ENCODE results near the gene MARCHF10. TPM values are rescaled to one million over a fixed set of nuclear protein-coding genes. Genes with fewer than 3 reads are reported as not detected.

The MARCHF10 gene
- polyA plus RNA-seq, 1 experiment: 0.14 TPM

DNA sequence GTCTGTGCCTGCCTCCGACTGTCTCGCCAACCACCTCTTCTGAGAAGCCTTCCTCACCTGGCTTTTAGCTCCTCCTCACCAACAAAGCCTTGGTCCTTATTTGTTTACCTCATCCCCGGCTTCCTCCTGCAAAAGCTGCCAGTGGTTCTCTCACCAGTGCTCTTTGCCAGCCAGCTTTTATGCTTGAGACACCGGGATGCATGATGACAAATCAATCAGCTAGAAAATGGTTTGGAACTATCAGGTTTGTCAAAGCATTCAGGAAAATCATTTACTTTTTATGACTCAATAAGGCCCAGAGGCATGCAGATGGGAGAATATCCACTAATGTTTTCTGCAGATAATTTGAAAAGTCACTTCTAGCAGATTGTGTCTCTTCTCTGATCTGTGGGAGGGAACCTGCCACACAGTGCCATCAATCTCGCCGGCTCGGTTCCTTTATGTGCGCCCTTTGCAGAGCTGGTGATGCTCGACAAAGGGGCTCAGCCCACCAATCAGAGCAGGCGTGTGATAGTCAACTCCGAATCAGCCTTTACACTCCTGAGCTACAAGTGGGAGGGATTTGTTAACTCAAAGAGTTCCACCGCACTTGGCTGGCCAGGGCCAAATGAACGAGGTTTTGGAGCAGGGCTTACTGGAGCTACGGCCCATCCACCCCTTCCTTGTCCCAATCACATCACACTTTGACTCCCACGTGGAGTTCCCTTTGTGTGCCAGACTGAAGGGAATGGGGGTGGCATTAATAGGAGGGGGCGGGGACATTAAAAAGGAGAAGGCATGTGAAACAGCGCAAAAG is 94.8 kb downstream of the MARCHF10 start:
- no peak for DNase-seq (ENCODE audit: low read depth, low spot score)
- H3K4me3 ChIP-seq (ENCODE audit: low read depth, low read length): no peak overlapping the region
- POLR2A ChIA-PET: no interaction called here
- TF ChIP-seq, protein P1, sequence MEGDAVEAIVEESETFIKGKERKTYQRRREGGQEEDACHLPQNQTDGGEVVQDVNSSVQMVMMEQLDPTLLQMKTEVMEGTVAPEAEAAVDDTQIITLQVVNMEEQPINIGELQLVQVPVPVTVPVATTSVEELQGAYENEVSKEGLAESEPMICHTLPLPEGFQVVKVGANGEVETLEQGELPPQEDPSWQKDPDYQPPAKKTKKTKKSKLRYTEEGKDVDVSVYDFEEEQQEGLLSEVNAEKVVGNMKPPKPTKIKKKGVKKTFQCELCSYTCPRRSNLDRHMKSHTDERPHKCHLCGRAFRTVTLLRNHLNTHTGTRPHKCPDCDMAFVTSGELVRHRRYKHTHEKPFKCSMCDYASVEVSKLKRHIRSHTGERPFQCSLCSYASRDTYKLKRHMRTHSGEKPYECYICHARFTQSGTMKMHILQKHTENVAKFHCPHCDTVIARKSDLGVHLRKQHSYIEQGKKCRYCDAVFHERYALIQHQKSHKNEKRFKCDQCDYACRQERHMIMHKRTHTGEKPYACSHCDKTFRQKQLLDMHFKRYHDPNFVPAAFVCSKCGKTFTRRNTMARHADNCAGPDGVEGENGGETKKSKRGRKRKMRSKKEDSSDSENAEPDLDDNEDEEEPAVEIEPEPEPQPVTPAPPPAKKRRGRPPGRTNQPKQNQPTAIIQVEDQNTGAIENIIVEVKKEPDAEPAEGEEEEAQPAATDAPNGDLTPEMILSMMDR (IDR thresholded peaks at IDR 0.05; ENCODE audit: low read depth, low read length): no peak
- no peaks in the 10 kb centered on the region for H3K27me3 ChIP-seq (ENCODE audit: control insufficient read depth, insufficient read depth, low read length)
- H3K27ac ChIP-seq (ENCODE audit: low read depth, low read length): no peak overlapping the region
- CTCF ChIA-PET: no interaction called here
- H3K9me3 ChIP-seq (ENCODE audit: control insufficient read depth, insufficient read depth, low read length): peaks cover 14% of the 10 kb centered on the region

DNA sequence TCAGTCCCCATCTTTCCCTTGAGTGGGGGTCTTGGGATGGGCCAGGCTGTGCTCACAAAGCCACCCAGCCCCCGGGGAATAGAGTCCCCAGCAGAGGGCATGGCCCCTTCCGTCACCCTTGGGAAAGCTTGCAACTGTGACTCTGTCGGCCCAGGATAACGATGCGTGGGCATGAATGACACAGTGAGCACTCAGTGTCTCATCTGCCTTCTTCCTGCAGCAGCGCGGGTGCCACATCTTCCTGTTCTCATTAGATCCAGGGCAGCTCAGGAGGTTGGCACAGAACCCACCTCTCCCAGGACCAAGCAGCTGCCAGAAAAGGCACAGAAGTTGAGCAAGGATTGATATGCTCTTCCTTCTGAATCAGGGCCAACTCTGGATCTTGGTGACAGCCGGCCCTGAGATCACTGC is 95.9 kb downstream of the MARCHF10 start:
- H3K27ac ChIP-seq (ENCODE audit: low read depth, low read length): no peak overlapping the region
- no peak for DNase-seq (ENCODE audit: low read depth, low spot score)
- ChIA-PET POLR2A (no interaction called here), CTCF (no interaction called here)
- H3K4me3 ChIP-seq (ENCODE audit: low read depth, low read length): no peak overlapping the region
- TF ChIP-seq, protein P1 (IDR thresholded peaks at IDR 0.05; ENCODE audit: low read depth, low read length): no peak
- no peaks in the 10 kb centered on the region for H3K27me3 ChIP-seq (ENCODE audit: control insufficient read depth, insufficient read depth, low read length)
- peaks cover 19% of the 10 kb centered on the region for H3K9me3 ChIP-seq (ENCODE audit: control insufficient read depth, insufficient read depth, low read length)

DNA sequence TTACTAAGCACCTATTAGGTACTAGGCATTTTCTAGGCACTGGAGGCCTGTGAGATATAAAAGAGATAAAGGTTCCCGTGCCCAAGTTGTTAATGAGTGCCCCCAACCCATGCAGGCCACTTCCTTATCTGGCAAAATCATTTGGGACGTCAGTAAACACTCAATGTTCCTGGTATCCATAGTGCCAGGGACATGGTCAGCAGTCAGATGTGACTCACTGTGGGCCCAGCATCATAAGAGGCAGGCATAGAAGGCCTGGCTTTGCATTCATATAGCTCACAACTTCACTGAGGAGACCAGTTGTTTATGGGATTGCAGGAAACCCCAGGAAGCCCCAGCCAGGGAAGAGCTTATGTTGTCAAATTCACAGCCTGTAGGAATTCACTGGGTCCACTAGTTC is 99.5 kb downstream of the MARCHF10 start:
- CTCF ChIA-PET: interaction anchor here (0.8 kb wide), 1 partner anchor 374 kb away, joined by 3 read pairs; no protein-coding TSS in a partner anchor
- no peak for DNase-seq (ENCODE audit: low read depth, low spot score)

DNA sequence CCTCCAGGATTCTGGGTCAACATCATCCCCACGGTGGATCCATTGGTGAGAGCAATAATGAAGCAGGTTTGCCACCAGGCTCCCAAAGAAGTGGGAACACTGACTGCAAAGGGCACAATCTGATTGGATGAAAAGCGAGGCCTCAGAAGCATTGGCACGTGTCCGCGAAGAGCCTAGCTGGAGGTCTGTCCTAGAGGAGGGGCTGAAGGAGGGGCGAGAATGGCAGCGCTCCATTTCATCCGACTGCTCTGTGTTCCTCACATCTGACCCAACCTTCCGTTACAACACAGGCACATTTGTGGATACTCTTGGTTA is 100.7 kb downstream of the MARCHF10 start:
- ChIA-PET CTCF (no interaction called here), POLR2A (no interaction called here)
- DNase-seq (ENCODE audit: low read depth, low spot score): no peak
- H3K27ac ChIP-seq (ENCODE audit: low read depth, low read length): no peak overlapping the region
- TF ChIP-seq, protein P1 (IDR thresholded peaks at IDR 0.05; ENCODE audit: low read depth, low read length): no peak
- H3K4me3 ChIP-seq (ENCODE audit: low read depth, low read length): no peak overlapping the region
- no peaks in the 10 kb centered on the region for H3K27me3 ChIP-seq (ENCODE audit: control insufficient read depth, insufficient read depth, low read length)
- H3K9me3 ChIP-seq (ENCODE audit: control insufficient read depth, insufficient read depth, low read length): peaks cover 22% of the 10 kb centered on the region

More for the DNA sequence above, 99.5 kb downstream of the MARCHF10 start:
- TF ChIP-seq, protein P1 (IDR thresholded peaks at IDR 0.05; ENCODE audit: low read depth, low read length): no peak
- POLR2A ChIA-PET: interaction anchor here (0.6 kb wide), 1 partner anchor 14 kb away, joined by 3 read pairs; no protein-coding TSS in a partner anchor
- Histone ChIP-seq H3K4me3 (ENCODE audit: low read depth, low read length) (no peak overlapping the region), H3K27ac (ENCODE audit: low read depth, low read length) (no peak overlapping the region), H3K27me3 (ENCODE audit: control insufficient read depth, insufficient read depth, low read length) (no peaks in the 10 kb centered on the region), H3K9me3 (ENCODE audit: control insufficient read depth, insufficient read depth, low read length) (peaks cover 22% of the 10 kb centered on the region)

DNA sequence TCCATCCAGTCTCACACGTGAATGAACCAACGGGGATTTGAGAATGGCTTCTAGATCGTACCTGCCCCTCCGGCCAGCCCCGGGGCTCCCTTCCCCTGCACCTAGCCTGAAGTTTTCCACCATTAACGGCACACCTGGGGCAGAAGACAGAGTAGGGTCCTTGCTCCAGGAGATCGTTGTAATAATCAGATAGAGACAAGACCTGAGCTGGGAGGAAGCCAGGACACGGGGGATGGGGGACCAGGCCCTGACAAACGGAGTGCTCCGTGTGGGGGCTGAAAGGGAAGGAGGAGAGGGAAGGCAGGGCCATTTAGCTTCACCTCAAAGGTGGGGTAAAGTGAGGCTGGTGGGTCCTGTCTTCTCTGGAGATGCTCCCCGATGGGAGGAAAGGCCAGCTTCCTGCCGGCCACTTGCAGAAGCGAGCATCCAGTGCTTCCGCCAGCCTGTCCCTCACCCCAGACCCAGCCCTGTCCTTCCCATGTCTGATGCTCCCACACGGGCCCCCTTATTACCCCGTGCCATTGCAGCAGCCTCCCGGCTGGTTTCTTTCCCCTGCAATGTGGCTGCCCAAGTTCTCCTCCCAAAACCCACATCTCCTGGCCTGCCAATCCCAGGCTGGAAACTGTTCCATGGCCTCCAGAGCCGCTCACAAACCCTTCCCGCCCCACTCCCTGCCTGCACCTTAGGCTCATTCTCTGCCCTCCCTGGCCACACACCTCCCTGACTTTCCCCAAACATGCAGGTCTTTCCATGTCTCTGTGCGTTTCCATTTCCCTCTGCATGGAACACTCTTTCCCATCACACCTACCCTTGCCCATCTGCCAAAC is 101.3 kb downstream of the MARCHF10 start:
- H3K27ac ChIP-seq (ENCODE audit: low read depth, low read length): no peak overlapping the region
- CTCF ChIA-PET: no interaction called here
- H3K27me3 ChIP-seq (ENCODE audit: control insufficient read depth, insufficient read depth, low read length): no peaks in the 10 kb centered on the region
- H3K9me3 ChIP-seq (ENCODE audit: control insufficient read depth, insufficient read depth, low read length): peaks cover 22% of the 10 kb centered on the region
- TF ChIP-seq, protein P1 (IDR thresholded peaks at IDR 0.05; ENCODE audit: low read depth, low read length): no peak
- POLR2A ChIA-PET: no interaction called here
- DNase-seq (ENCODE audit: low read depth, low spot score): no peak
- no peak overlapping the region for H3K4me3 ChIP-seq (ENCODE audit: low read depth, low read length)
